Measurements from ENCODE around the gene PIEZO2.

The PIEZO2 gene

GRCh38 chr18:11110509-11110908 is 38.9 kb downstream of the PIEZO2 start:
- no peak for DNase-seq

- DNase-seq: peak; percentile 80
Measured at GRCh38 chr18:11108947-11109346, 40.4 kb downstream of the PIEZO2 start.

GRCh38 chr18:11106894-11107293 is 42.5 kb downstream of the PIEZO2 start:
- DNase-seq: no peak

DNA sequence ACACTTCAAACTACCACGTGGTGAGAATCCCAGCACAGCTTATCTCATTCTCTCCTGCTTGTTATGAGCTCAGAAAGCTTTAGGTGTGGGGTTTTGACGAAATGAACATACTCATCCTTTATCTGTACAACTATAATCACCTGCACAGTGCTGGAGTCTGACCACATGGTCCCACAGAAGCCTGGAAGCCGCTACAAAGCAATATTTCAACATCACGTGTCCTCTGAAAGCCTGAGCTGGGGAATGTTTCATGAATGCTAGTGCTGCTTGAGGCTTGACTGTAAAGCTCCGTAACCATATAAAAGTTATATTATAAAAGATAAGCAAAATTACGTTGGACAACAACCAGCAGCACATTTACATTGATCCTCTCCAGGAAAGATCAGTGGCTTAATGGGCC is 43.9 kb downstream of the PIEZO2 start:
- no peak for DNase-seq

DNA sequence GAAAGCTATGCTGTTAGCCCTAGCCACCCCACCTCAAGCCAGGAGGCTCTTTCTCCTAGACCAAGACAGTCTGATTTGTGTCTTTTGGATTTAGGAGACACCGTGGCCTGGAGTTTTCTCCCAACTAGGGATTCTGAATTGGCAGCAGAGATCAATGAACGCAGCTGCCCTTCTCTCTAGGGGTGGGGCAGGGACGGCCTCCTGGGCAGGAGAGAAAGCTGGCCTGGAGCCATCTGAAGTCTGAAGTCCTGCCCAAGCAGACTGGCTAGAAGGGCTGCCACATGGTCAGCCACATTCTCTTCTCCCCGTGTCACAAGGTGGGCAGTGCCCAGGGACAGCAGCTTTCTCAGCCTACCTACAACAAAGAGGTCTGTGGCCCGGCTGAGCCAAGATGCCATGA is 45.1 kb downstream of the PIEZO2 start:
- no peak for DNase-seq

DNA sequence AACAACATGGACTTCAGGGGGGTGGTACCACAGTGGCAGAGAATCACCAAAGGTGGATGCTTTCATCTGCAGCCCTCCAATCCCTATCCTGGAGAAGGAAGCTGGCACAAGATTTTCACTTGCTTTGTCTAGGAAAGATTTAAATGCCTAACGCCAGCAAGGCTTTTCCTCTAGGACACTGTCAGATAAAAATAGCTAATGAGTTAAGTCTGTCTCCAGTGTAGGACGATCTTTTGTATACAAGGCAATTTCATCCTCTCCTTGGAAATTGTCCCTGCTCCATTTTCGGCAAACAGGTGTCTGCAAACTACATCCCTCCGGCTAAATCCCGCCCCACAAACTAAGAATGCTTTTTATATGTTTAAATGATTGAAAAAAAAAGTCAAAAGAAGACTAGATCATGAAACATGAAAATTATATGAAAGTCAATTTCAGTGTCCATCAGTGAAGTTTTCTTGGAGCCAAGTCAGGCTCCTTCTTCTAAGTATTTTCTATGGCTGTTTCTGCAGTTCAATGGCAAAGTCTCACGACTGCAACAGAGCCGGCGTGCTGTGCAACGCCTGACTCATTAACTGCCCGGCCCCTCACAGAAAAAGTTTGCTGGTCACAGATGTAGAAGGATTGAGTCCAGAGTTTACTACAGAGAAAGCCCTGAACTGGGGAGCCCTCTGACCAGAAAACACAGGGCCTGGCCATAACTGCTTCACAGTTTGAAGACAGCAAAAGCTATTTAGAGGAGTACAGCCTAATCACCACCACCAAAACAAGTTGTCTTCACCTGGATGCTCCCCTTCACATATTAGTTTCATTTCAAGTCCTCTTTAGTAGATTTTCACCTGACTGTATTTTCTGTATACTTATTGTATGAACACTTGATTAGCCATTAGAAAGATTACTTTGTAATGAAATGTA is 52.3 kb downstream of the PIEZO2 start:
- DNase-seq: no peak

DNA sequence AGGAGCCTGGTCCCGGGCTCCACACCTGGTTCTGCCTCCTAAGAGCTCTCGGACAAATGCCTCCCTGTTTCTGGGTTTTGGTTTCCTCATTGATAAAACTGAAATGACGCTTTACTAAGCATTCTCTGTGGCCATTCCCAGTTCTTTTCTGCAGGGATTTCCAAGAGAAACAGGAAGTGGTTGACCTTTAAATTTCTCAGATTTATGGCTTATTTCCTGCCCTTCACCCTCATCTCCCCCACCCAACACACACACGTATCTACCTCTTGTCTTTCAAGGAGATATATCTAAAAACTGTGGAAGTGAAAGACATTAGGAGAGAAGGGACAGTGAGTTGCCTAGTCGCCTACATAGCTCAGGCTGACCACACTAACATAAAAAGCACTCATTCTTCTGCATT is 53.0 kb downstream of the PIEZO2 start:
- DNase-seq: no peak

DNA sequence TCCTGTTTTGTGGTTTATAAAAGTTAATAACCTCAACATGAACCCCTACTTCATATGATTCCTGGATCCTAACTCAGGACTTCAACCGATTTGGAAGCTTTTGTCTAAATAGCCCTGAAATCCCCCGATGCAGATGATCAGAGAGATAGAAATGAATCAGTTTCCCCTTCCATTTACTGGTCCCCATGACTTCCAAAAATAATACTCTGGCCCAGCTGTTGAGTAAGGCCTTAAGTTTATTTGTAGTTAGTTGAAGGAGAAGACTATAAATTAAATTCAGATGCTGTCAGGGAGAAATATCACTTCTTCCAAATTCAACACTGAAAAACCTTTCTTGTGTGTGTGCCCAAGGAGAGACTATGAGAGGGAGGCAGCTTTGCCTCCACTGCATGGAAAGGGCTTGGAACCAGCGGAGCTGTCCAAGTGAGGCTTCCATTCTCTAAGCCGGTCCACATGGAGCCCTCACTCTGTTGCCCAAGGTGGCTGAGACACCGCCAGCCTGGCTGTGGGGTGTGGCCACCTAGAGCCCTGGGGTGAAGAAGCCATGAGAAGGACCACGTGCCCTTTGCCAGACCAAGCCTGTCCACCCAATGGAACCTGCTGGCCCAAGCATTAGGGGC is 53.6 kb downstream of the PIEZO2 start:
- no peak for DNase-seq

GRCh38 chr18:11095211-11095610 is 54.2 kb downstream of the PIEZO2 start:
- DNase-seq: no peak

- no peak for DNase-seq
Measured at GRCh38 chr18:11091746-11092145, 57.6 kb downstream of the PIEZO2 start.

DNA sequence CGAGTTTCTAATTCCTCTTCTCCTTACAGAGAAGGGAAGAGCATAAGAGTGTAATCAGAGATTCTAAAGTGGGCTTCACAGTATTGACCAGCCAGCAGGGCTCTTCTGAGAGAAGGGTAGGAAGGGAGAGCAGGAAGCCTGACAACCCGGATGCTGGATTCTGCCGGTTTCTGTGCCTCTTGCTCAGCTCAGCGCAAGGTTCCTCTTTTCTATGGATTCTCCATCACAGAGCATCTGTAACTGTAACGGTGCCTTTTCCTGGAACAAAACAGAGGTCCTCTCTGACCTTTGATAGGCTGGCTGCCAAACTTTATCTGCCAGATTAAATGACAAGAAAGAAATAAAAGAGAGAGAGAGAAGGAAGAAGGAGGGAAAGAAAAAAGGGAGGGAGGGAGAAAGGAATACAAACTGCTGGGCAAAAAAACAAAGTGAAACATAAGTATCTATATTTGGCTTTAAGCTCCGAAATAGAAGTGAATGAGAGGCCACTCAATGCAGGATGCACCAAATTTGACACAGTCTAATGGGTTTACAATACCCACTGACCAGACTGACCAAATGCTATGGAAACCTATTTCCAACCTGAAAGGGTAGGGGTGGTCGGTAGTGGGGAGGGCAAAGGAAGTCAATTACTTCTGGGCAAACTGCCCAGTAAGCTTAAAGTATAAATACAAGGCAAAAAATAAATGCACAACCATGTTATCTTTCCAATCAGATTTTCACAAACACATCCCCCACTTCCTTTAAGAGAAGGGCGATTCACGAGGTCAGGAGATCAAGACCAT is 59.2 kb downstream of the PIEZO2 start:
- no peak for DNase-seq

- DNase-seq: no peak
Measured at GRCh38 chr18:11081009-11081532, 68.3 kb downstream of the PIEZO2 start.

- no peak for DNase-seq
Measured at GRCh38 chr18:11078491-11078890, 70.9 kb downstream of the PIEZO2 start.

- DNase-seq: no peak
Measured at GRCh38 chr18:11077548-11078187, 71.7 kb downstream of the PIEZO2 start.

DNA sequence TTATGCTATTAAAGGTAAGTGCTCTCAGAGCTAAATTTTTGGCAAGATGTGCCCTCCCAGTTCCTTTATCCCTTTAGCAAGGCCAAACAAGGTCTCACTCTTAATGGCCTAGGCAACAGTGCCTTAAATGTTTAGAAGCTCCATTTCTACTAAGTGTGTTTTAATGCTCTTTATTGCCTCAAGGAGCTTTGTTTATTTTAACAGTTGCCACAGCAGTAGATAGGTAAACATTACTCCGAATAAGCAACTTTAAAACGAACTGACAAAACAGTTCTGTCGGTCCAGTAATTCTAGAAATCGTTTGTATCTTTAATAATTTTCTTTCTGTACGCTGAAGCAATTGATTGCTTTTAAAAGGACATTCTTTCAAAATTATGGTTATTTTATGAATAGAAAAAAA is 74.5 kb downstream of the PIEZO2 start:
- DNase-seq: peak; percentile 98

GRCh38 chr18:11073971-11074370 is 75.4 kb downstream of the PIEZO2 start:
- DNase-seq: peak; percentile 90

DNA sequence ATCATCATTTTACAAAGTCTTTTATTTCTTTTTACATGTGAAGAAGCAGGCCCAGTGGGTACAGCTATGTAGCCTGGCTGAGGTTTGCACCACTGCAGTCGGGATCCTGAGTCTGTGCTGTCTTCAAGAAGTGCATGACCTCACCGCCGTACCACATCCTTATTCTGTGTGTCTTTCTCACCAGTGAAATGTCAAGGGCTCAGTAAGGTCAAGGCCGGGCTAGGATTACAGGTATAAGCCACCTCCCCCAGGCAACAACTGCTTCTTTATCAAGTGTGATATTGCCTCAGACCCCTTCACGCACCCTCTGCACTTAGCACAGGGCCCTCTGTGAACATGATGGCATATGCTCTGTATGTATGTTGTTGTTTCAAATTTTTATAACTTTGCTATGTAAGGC is 76.7 kb downstream of the PIEZO2 start:
- DNase-seq: no peak

GRCh38 chr18:11071300-11071699 is 78.1 kb downstream of the PIEZO2 start:
- DNase-seq: no peak

- DNase-seq: no peak
Measured at GRCh38 chr18:11070593-11070992, 78.8 kb downstream of the PIEZO2 start.

DNA sequence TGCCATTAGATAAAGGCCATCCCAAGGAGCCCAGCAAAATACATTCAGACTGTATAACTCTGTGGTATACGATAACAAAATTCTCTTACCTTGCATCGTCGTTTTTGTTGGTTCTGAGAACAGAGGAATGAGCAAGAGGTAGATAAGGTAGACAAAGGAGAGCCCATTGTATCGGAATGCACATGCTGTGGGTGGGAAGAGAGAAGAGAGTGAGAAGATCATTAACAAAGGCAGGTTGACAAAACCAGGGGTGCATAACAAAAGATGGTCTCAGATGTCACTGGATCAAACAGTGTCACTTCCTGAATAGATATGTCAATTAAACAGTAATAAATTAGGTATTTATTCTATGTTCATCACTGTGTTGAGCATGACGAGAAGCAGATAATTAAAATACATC is 83.3 kb downstream of the PIEZO2 start:
- no peak for DNase-seq

GRCh38 chr18:11064727-11065460 is 84.5 kb downstream of the PIEZO2 start:
- no peak for DNase-seq

- no peak for DNase-seq
Measured at GRCh38 chr18:11064106-11064505, 85.3 kb downstream of the PIEZO2 start.

Data from DMS79 treated with DMSO at 0.1 percent for 48 hours (cell line).